Suprapubic skin (tissue), 4 donors: ENCODE data around the gene ZNF280B. TPM values are rescaled to one million over a fixed set of nuclear protein-coding genes. Genes with fewer than 3 reads are reported as not detected.
"Not testable (repeated sequence)": the region's sequence is repeated elsewhere in the genome, so short reads cannot be mapped to it uniquely, and the experiment has no call there.

Source experiments
- DNase-seq, 2 donors: peaks; one replicate each; pipeline ENCODE4 v3.0.0-alpha.2; 2019; ENCODE audit warnings: low spot score in 2 of 2
- H3K27ac ChIP-seq: fragments of 200-600 bp; sonication (generic); one replicate; pipeline ENCODE4 v1.5.1; 2019
- H3K27me3 ChIP-seq: fragments of 200-600 bp; sonication (generic); one replicate; pipeline ENCODE4 v1.5.1; 2019
- H3K36me3 ChIP-seq: fragments of 200-600 bp; sonication (generic); one replicate; pipeline ENCODE4 v1.5.1; 2019
- H3K4me1 ChIP-seq: fragments of 200-600 bp; sonication (generic); one replicate; pipeline ENCODE4 v1.5.1; 2019
- H3K4me3 ChIP-seq: fragments of 200-600 bp; sonication (generic); one replicate; pipeline ENCODE4 v1.5.1; 2019; ENCODE audit warnings: mild to moderate bottlenecking
- H3K9me3 ChIP-seq: fragments of 200-600 bp; sonication (generic); one replicate; pipeline ENCODE4 v1.5.1; 2019
- EP300 ChIP-seq: sonication (generic); formaldehyde crosslinking; IDR thresholded peaks from one replicate; pipeline ENCODE4 v1.6.1; 2017; ENCODE audit warnings: antibody characterized with exemption
- POLR2A ChIP-seq, 2 donors: fragments of 450-650 bp; IDR thresholded peaks; one replicate each; pipeline ENCODE4 v1.6.1; 2017; ENCODE audit warnings: antibody characterized with exemption in 2 of 2, mild to moderate bottlenecking in 2 of 2, moderate library complexity in 2 of 2
- POLR2AphosphoS5 ChIP-seq, 3 donors: sonication (generic); formaldehyde crosslinking; IDR thresholded peaks; one replicate each; pipeline ENCODE4 v1.6.1; 2017; ENCODE audit warnings: antibody characterized with exemption in 3 of 3
- WGBS: methylation state at CpG from one replicate; pipeline ENCODE4 v1.1.5; 2018; 5-methylcytosine and 5-hydroxymethylcytosine counted together
- total RNA-seq, 4 donors: library from RNA; depleted of rRNA; stranded (reverse); fragments of >200 nt; gene quantifications; one replicate each; pipeline ENCODE4 v1.1.0, GENCODE V29; 2016
- TF ChIP-seq, protein P1 (sequence below), 2 donors: fragments of 200-600 bp in 1 of 2; fragments of 450-650 bp in 1 of 2; sonication (generic) in 1 of 2; IDR thresholded peaks; one replicate each; pipeline ENCODE4 v1.5.1; 2016 to 2019; ENCODE audit warnings: antibody characterized with exemption in 2 of 2, mild to moderate bottlenecking in 1 of 2, moderate library complexity in 1 of 2

Gene ZNF280B
- total RNA-seq, 4 donors from 2014 or later = 0.08 to 0.55 (median 0.26) TPM; not detected in 1

DNA sequence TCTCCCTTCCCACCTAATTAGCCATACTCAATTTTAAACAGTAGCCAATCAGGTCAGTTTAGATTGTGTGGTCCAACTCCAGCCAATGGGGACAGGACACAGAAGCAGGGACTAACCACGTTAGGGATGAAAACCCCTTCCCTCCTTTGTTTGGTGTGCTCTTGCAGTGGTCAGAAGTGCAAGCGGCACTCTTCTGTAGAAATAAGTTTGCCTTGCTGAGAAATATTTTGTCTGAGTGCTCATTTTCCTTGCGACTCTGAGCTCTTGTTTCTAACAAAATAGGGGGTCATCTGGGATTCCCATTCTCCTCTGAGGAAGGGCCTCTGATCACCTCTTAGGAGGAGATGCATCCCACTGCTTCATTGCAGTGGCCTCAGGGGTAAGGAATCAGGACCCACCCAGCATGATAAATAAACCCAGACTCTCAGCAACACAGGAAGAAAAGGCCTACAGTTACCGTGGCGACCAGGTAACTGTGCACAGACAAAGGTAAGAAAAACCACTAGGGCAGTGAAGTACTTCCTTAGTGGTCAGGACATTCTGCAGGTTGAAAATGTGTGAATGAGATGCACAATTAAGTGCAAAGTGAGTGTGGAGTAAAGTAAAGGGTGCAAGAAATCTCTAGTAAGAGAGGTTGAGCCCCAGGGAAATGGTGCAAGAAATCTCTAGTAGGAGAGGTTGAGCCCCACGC, 55.4 kb downstream of the ZNF280B start:
- DNase-seq = no peak
- WGBS = 79% methylated on average over 6 of the region's 6 CpGs
- peaks cover 17% of the 10 kb centered on the region for H3K9me3 ChIP-seq
- H3K36me3 ChIP-seq = no peaks in the 10 kb centered on the region
- H3K27ac ChIP-seq = no peak overlapping the region
- H3K4me1 ChIP-seq = no peaks in the 10 kb centered on the region
- no peak for TF ChIP-seq POLR2AphosphoS5 (IDR thresholded peaks at IDR 0.05)
- H3K27me3 ChIP-seq = peaks cover 10% of the 10 kb centered on the region
- no peak overlapping the region for H3K4me3 ChIP-seq

- Histone ChIP-seq H3K9me3 (peaks cover 11% of the 10 kb centered on the region), H3K4me3 (no peak overlapping the region), H3K27me3 (peaks cover 10% of the 10 kb centered on the region), H3K27ac (no peak overlapping the region), H3K36me3 (no peaks in the 10 kb centered on the region), H3K4me1 (no peaks in the 10 kb centered on the region)
- 76% methylated on average over 1 of the region's 1 CpG for WGBS
- TF ChIP-seq EP300 (no peak), POLR2AphosphoS5 (IDR thresholded peaks at IDR 0.05) (no peak), POLR2A (IDR thresholded peaks at IDR 0.05) (no peak)
- TF ChIP-seq, protein P1, sequence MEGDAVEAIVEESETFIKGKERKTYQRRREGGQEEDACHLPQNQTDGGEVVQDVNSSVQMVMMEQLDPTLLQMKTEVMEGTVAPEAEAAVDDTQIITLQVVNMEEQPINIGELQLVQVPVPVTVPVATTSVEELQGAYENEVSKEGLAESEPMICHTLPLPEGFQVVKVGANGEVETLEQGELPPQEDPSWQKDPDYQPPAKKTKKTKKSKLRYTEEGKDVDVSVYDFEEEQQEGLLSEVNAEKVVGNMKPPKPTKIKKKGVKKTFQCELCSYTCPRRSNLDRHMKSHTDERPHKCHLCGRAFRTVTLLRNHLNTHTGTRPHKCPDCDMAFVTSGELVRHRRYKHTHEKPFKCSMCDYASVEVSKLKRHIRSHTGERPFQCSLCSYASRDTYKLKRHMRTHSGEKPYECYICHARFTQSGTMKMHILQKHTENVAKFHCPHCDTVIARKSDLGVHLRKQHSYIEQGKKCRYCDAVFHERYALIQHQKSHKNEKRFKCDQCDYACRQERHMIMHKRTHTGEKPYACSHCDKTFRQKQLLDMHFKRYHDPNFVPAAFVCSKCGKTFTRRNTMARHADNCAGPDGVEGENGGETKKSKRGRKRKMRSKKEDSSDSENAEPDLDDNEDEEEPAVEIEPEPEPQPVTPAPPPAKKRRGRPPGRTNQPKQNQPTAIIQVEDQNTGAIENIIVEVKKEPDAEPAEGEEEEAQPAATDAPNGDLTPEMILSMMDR (IDR thresholded peaks at IDR 0.05) = no peak
- DNase-seq = no peak
These were observed 56.3 kb downstream of the ZNF280B start for GRCh38 chr22:22452211-22452610.

GRCh38 chr22:22450343-22450839, 58.2 kb downstream of the ZNF280B start:
- Histone ChIP-seq H3K36me3 (no peaks in the 10 kb centered on the region), H3K27ac (no peak overlapping the region), H3K4me1 (no peaks in the 10 kb centered on the region), H3K27me3 (peaks cover 8% of the 10 kb centered on the region), H3K9me3 (peaks cover 9% of the 10 kb centered on the region), H3K4me3 (no peak overlapping the region)
- WGBS = 34% methylated on average over 4 of the region's 4 CpGs
- no peak for TF ChIP-seq EP300
- no peak for DNase-seq

DNA sequence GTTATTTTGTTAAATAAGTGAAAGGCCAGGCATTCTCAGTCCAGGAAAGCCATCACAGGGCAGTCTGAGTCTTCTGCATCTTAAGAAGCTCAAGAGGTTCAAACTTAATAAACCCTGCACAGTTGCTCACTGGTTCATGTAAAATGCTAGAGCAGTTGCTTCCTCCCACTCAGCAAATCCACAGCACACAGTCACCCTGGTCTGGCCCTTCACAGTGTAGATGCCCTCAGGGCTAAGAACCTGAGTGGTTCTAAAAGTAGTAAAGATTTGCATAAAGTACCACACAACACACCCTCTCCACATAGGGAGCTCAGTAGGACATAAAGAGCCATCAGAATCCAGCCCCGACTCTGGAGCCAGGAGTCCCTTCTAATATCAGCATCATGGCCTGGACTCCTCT, 58.7 kb downstream of the ZNF280B start:
- no peak for TF ChIP-seq POLR2AphosphoS5 (IDR thresholded peaks at IDR 0.05)
- TF ChIP-seq, protein P1 (IDR thresholded peaks at IDR 0.05) = no peak
- TF ChIP-seq EP300 = no peak
- TF ChIP-seq POLR2A (IDR thresholded peaks at IDR 0.05) = no peak
- H3K27ac ChIP-seq = no peak overlapping the region
- H3K4me3 ChIP-seq = no peak overlapping the region
- DNase-seq = no peak
- H3K9me3 ChIP-seq = peaks cover 7% of the 10 kb centered on the region
- H3K27me3 ChIP-seq = peaks cover 12% of the 10 kb centered on the region
- WGBS = 86% methylated on average over 1 of the region's 1 CpG
- H3K4me1 ChIP-seq = no peaks in the 10 kb centered on the region
- H3K36me3 ChIP-seq = no peaks in the 10 kb centered on the region

DNA sequence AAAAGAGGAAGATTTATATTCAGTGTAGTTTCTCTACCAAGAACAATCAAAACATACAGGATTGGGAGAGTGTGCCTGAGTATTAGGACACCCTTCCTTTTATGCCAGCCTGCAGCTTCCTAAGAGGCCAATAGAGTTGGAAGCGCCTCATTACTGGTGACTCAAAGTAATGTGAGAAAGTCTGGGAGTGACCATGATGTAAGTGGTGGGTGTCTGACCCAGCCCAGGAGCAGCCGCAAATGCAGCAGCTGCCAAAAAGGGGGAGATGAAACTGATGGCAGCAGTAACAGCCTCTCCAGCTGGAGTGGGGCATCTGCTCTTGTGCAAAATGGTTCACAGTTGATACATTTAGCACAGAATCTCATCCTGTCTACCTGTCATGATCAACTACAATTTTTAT, 62.0 kb downstream of the ZNF280B start:
- H3K36me3 ChIP-seq = no peaks in the 10 kb centered on the region
- WGBS = 47% methylated on average over 2 of the region's 2 CpGs
- H3K27me3 ChIP-seq = peaks cover 22% of the 10 kb centered on the region
- no peak overlapping the region for H3K4me3 ChIP-seq
- DNase-seq = no peak
- no peaks in the 10 kb centered on the region for H3K9me3 ChIP-seq
- TF ChIP-seq, protein P1 (IDR thresholded peaks at IDR 0.05) = no peak
- TF ChIP-seq EP300 (no peak), POLR2AphosphoS5 (IDR thresholded peaks at IDR 0.05) (no peak), POLR2A (IDR thresholded peaks at IDR 0.05) (no peak)
- no peaks in the 10 kb centered on the region for H3K4me1 ChIP-seq
- no peak overlapping the region for H3K27ac ChIP-seq

DNA sequence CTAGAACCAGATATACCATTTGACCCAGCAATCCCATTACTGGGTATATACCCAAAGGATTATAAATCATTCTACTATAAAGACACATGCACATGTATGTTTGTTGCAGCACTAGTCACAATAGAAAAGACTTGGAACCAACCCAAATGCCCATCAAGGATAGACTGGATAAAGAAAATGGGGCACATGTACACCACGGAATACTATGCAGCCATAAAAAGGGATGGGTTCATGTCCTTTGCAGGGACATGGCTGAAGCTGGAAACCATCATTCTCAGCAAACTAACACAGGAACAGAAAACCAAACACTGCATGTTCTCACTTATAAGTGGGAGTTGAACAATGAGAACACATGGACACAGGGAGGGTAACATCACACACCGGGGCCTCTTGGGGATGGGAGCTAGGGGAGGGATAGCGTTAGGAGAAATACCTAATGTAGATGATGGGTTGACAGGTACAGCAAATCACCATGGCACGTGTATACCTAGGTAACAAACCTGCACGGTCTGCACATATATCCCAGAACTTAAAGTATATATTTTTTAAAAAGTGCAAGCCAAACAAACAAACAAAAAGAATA, 64.4 kb downstream of the ZNF280B start:
- not testable (repeated sequence) for H3K36me3 ChIP-seq, H3K4me1 ChIP-seq, H3K27ac ChIP-seq, DNase-seq, H3K4me3 ChIP-seq, H3K9me3 ChIP-seq
- 76% methylated on average over 5 of the region's 5 CpGs for WGBS
- H3K27me3 ChIP-seq = peaks cover 35% of the 10 kb centered on the region
